GM12878 (cell line): ENCODE data around the gene SDHAF2. TPM values are rescaled to one million over a fixed set of nuclear protein-coding genes. Genes with fewer than 3 reads are reported as not detected.

Source experiments
- CHD1 ChIP-seq: IDR thresholded peaks from 2 replicates; pipeline ENCODE4 v1.6.1; 2012; ENCODE audit warnings: low read depth, low read length, improper control_type of control experiment
- CHD4 ChIP-seq: fragments of 200-600 bp; sonication (generic); IDR thresholded peaks from 2 replicates; pipeline ENCODE4 v1.6.1; 2016; ENCODE audit warnings: mild to moderate bottlenecking
- IRF4 ChIP-seq: IDR thresholded peaks from 2 replicates; pipeline ENCODE4 v1.6.1; 2011; ENCODE audit warnings: low read depth, low read length
- NBN ChIP-seq: fragments of 450-650 bp; IDR thresholded peaks from 2 replicates; pipeline ENCODE4 v1.6.1; 2016
- NR2F1 ChIP-seq: fragments of 450-650 bp; conservative IDR thresholded peaks from 2 replicates; pipeline ENCODE4 v1.6.1; 2017; ENCODE audit warnings: mild to moderate bottlenecking
- SIX5 ChIP-seq: IDR thresholded peaks from 2 replicates; pipeline ENCODE4 v1.6.1; 2011; ENCODE audit warnings: mild to moderate bottlenecking, low read depth, low read length, moderate library complexity; ENCODE audit not compliant: severe bottlenecking
- SP1 ChIP-seq: IDR thresholded peaks from one replicate; pipeline ENCODE4 v1.6.1; 2011; ENCODE audit warnings: low read depth, low read length
- STAT3 ChIP-seq: IDR thresholded peaks from 2 replicates; pipeline ENCODE4 v1.6.1; 2011; ENCODE audit warnings: low read depth, low read length, improper control_type of control experiment
- TAF1 ChIP-seq: IDR thresholded peaks from 2 replicates; pipeline ENCODE4 v1.6.1; 2011; ENCODE audit warnings: mild to moderate bottlenecking, low read depth, low read length, borderline replicate concordance
- polyA plus RNA-seq, 11 experiments: library from polyadenylated mRNA; depleted of rRNA in 4 of 11; unstranded in 6 of 11; stranded (reverse) in 5 of 11; fragments of >200 nt; fragmentation: Nextera tagmentation in 4 of 11; fragmentation: Illumina TruSeq in 1 of 11; extraction: Ambion mirVana in 4 of 11; extraction: Trizol in 1 of 11; gene quantifications; 1 replicate in 1 of 11; 2 replicates in 10 of 11; pipeline versions ENCODE4 v1.2.1 to v1.2.3, GENCODE V29; 2011 to 2016; ENCODE audit warnings: inconsistent platforms in 2 of 11, missing spikeins in 2 of 11, low read depth in 1 of 11
- total RNA-seq, 4 experiments: library from RNA; depleted of rRNA in 3 of 4; stranded (reverse); fragments of >200 nt in 3 of 4; fragmentation: Illumina TruSeq in 1 of 4; extraction: Trizol in 1 of 4; gene quantifications; 2 replicates each; pipeline versions ENCODE4 v1.2.1 to v1.2.3, GENCODE V29; 2013 to 2021
- TF ChIP-seq, protein P1 (sequence below): IDR thresholded peaks from 2 replicates; pipeline ENCODE4 v1.6.1; 2012; ENCODE audit warnings: improper control_type of control experiment, low read depth, low read length; ENCODE audit not compliant: insufficient replicate concordance
- TF ChIP-seq, protein P2 (sequence below): IDR thresholded peaks from 2 replicates; pipeline ENCODE4 v1.6.1; 2012; ENCODE audit warnings: low read length, inconsistent platforms

SDHAF2 gene
- total and polyA plus RNA-seq, 10 of the 15 experiments (the other 5 are each of a cell fraction or from before 2014, with no cell fraction given) = 30.6 to 160 (median 78.3) TPM

GRCh38 chr11:61406067-61406466, 23.9 kb upstream of the SDHAF2 start (continued):
- TF ChIP-seq, protein P1, sequence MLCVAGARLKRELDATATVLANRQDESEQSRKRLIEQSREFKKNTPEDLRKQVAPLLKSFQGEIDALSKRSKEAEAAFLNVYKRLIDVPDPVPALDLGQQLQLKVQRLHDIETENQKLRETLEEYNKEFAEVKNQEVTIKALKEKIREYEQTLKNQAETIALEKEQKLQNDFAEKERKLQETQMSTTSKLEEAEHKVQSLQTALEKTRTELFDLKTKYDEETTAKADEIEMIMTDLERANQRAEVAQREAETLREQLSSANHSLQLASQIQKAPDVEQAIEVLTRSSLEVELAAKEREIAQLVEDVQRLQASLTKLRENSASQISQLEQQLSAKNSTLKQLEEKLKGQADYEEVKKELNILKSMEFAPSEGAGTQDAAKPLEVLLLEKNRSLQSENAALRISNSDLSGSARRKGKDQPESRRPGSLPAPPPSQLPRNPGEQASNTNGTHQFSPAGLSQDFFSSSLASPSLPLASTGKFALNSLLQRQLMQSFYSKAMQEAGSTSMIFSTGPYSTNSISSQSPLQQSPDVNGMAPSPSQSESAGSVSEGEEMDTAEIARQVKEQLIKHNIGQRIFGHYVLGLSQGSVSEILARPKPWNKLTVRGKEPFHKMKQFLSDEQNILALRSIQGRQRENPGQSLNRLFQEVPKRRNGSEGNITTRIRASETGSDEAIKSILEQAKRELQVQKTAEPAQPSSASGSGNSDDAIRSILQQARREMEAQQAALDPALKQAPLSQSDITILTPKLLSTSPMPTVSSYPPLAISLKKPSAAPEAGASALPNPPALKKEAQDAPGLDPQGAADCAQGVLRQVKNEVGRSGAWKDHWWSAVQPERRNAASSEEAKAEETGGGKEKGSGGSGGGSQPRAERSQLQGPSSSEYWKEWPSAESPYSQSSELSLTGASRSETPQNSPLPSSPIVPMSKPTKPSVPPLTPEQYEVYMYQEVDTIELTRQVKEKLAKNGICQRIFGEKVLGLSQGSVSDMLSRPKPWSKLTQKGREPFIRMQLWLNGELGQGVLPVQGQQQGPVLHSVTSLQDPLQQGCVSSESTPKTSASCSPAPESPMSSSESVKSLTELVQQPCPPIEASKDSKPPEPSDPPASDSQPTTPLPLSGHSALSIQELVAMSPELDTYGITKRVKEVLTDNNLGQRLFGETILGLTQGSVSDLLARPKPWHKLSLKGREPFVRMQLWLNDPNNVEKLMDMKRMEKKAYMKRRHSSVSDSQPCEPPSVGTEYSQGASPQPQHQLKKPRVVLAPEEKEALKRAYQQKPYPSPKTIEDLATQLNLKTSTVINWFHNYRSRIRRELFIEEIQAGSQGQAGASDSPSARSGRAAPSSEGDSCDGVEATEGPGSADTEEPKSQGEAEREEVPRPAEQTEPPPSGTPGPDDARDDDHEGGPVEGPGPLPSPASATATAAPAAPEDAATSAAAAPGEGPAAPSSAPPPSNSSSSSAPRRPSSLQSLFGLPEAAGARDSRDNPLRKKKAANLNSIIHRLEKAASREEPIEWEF = no peak
- no peak for TF ChIP-seq IRF4
- TF ChIP-seq NR2F1 = no peak
- TF ChIP-seq TAF1 = no peak
- TF ChIP-seq SP1 = no peak
- TF ChIP-seq CHD4 = no peak
- TF ChIP-seq, protein P2, sequence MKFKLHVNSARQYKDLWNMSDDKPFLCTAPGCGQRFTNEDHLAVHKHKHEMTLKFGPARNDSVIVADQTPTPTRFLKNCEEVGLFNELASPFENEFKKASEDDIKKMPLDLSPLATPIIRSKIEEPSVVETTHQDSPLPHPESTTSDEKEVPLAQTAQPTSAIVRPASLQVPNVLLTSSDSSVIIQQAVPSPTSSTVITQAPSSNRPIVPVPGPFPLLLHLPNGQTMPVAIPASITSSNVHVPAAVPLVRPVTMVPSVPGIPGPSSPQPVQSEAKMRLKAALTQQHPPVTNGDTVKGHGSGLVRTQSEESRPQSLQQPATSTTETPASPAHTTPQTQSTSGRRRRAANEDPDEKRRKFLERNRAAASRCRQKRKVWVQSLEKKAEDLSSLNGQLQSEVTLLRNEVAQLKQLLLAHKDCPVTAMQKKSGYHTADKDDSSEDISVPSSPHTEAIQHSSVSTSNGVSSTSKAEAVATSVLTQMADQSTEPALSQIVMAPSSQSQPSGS = no peak
- no peak for TF ChIP-seq STAT3
- no peak for TF ChIP-seq CHD1
- TF ChIP-seq NBN = no peak
- TF ChIP-seq SIX5 = no peak
